CD4-positive, alpha-beta T cell treated with Interleukin-4 for 4 hours (primary cell): Measurements from ENCODE around the gene PIM3.

ENCODE experiments used
- DNase-seq: peaks from one replicate; pipeline ENCODE4 v3.0.0-alpha.2; 2020

The PIM3 gene

GRCh38 chr22:49928555-49929210, 31.9 kb upstream of the PIM3 start:
- no peak for DNase-seq

GRCh38 chr22:49929211-49929979, 31.2 kb upstream of the PIM3 start:
- DNase-seq = peak; percentile 48

- DNase-seq = no peak
These were observed 30.5 kb upstream of the PIM3 start for GRCh38 chr22:49929994-49930575.

GRCh38 chr22:49930596-49931412, 29.8 kb upstream of the PIM3 start:
- peak; percentile 80 for DNase-seq

- no peak for DNase-seq
These were observed 27.1 kb upstream of the PIM3 start for GRCh38 chr22:49933236-49934159.

- peak; percentile 38 for DNase-seq
These were observed 26.2 kb upstream of the PIM3 start for GRCh38 chr22:49934160-49934890.

- peak; percentile 86 for DNase-seq
These were observed 25.5 kb upstream of the PIM3 start for GRCh38 chr22:49934891-49935557.

- no peak for DNase-seq
These were observed 25.0 kb upstream of the PIM3 start for GRCh38 chr22:49935561-49935960.

GRCh38 chr22:49936018-49936972, 24.3 kb upstream of the PIM3 start:
- DNase-seq = peak; percentile 98

- no peak for DNase-seq
These were observed 23.4 kb upstream of the PIM3 start for GRCh38 chr22:49936973-49937757.

GRCh38 chr22:49937758-49938564, 22.6 kb upstream of the PIM3 start:
- DNase-seq = no peak

- DNase-seq = no peak
These were observed 21.9 kb upstream of the PIM3 start for GRCh38 chr22:49938565-49939136.

- DNase-seq = no peak
These were observed 18.9 kb upstream of the PIM3 start for GRCh38 chr22:49941507-49942316.

- DNase-seq = no peak
These were observed 17.8 kb upstream of the PIM3 start for GRCh38 chr22:49942565-49943404.

GRCh38 chr22:49943405-49943765, 17.2 kb upstream of the PIM3 start:
- no peak for DNase-seq
